HepG2 (cell line): ENCODE measurements around the gene DTWD2. TPM values are rescaled to one million over a fixed set of nuclear protein-coding genes. Genes with fewer than 3 reads are reported as not detected.

Experiments used
- DNMT1 ChIP-seq: sonication (generic); formaldehyde crosslinking; IDR thresholded peaks from 2 replicates; pipeline ENCODE4 v1.5.1; 2020; ENCODE audit warnings: mild to moderate bottlenecking, missing genetic modification reagents
- FOXO1 ChIP-seq: sonication (generic); formaldehyde crosslinking; IDR thresholded peaks from 2 replicates; pipeline ENCODE4 v1.4.0; 2020; ENCODE audit warnings: missing genetic modification reagents
- GABPB1 ChIP-seq: IDR thresholded peaks from 2 replicates; pipeline ENCODE4 v1.6.1; 2016; ENCODE audit warnings: mild to moderate bottlenecking, missing genetic modification reagents, moderate library complexity, missing compliant biosample characterization
- GZF1 ChIP-seq: sonication (generic); formaldehyde crosslinking; IDR thresholded peaks from 2 replicates; pipeline ENCODE4 v1.5.1; 2020; ENCODE audit warnings: mild to moderate bottlenecking, missing genetic modification reagents
- HOXA3 ChIP-seq: sonication (generic); formaldehyde crosslinking; IDR thresholded peaks from 2 replicates; pipeline ENCODE4 v1.5.0; 2020; ENCODE audit warnings: missing genetic modification reagents
- HOXA5 ChIP-seq: sonication (generic); formaldehyde crosslinking; IDR thresholded peaks from 2 replicates; pipeline ENCODE4 v1.4.0; 2020; ENCODE audit warnings: missing genetic modification reagents
- IRF9 ChIP-seq: sonication (generic); formaldehyde crosslinking; IDR thresholded peaks from 2 replicates; pipeline ENCODE4 v1.8.0; 2022; ENCODE audit warnings: missing genetic modification reagents, mild to moderate bottlenecking, borderline replicate concordance
- KDM4B ChIP-seq: sonication (generic); formaldehyde crosslinking; IDR thresholded peaks from 2 replicates; pipeline ENCODE4 v1.4.0; 2020; ENCODE audit warnings: missing genetic modification reagents
- MAZ ChIP-seq, 2 experiments: sonication (generic) in 1 of 2; formaldehyde crosslinking in 1 of 2; IDR thresholded peaks; 2 replicates each; pipeline versions ENCODE4 v1.5.0 to v1.6.1; 2012 to 2020; ENCODE audit warnings: low read depth in 2 of 2, mild to moderate bottlenecking in 2 of 2, borderline replicate concordance in 1 of 2, improper control_type of control experiment in 1 of 2, low read length in 1 of 2, missing genetic modification reagents in 1 of 2, moderate library complexity in 1 of 2
- MED8 ChIP-seq: sonication (generic); formaldehyde crosslinking; IDR thresholded peaks from 2 replicates; pipeline ENCODE4 v1.8.1; 2023; ENCODE audit warnings: mild to moderate bottlenecking, missing genetic modification reagents; ENCODE audit not compliant: insufficient replicate concordance
- NFKBIZ ChIP-seq: IDR thresholded peaks from 2 replicates; pipeline ENCODE4 v1.6.1; 2018; ENCODE audit warnings: missing genetic modification reagents, missing compliant biosample characterization
- POLR2A ChIP-seq, 2 experiments: IDR thresholded peaks; 2 replicates each; pipeline ENCODE4 v1.6.1; 2011; ENCODE audit warnings: low read depth in 2 of 2, low read length in 2 of 2, mild to moderate bottlenecking in 1 of 2, moderate library complexity in 1 of 2; ENCODE audit not compliant: insufficient read depth in 1 of 2
- RXRA ChIP-seq: sonication (generic); formaldehyde crosslinking; IDR thresholded peaks from 2 replicates; pipeline ENCODE4 v1.5.1; 2020; ENCODE audit warnings: missing genetic modification reagents
- TAF15 ChIP-seq: fragments of 200-400 bp; formaldehyde crosslinking; IDR thresholded peaks from one replicate; pipeline ENCODE4 v1.6.1; 2018; ENCODE audit warnings: mild to moderate bottlenecking, low read depth, low read length; ENCODE audit not compliant: poor library complexity, severe bottlenecking
- ZBTB1 ChIP-seq: sonication (generic); formaldehyde crosslinking; IDR thresholded peaks from 2 replicates; pipeline ENCODE4 v1.4.0; 2020; ENCODE audit warnings: missing genetic modification reagents, borderline replicate concordance
- ZNF10 ChIP-seq: sonication (generic); formaldehyde crosslinking; IDR thresholded peaks from 2 replicates; pipeline ENCODE4 v1.4.0; 2020; ENCODE audit warnings: mild to moderate bottlenecking, low read depth, missing genetic modification reagents, borderline replicate concordance
- ZNF292 ChIP-seq: sonication (generic); formaldehyde crosslinking; IDR thresholded peaks from 2 replicates; pipeline ENCODE4 v1.8.1; 2022; ENCODE audit warnings: mild to moderate bottlenecking, low read depth, missing genetic modification reagents, borderline replicate concordance
- ZNF362 ChIP-seq: sonication (generic); formaldehyde crosslinking; IDR thresholded peaks from 2 replicates; pipeline ENCODE4 v1.4.0; 2020; ENCODE audit warnings: missing genetic modification reagents, mild to moderate bottlenecking, borderline replicate concordance
- ZNF549 ChIP-seq: sonication (generic); formaldehyde crosslinking; IDR thresholded peaks from 2 replicates; pipeline ENCODE4 v1.5.0; 2020; ENCODE audit warnings: missing genetic modification reagents
- ZNF598 ChIP-seq: sonication (generic); formaldehyde crosslinking; IDR thresholded peaks from 2 replicates; pipeline ENCODE4 v1.5.1; 2020; ENCODE audit warnings: mild to moderate bottlenecking, missing genetic modification reagents, borderline replicate concordance
- ZNF839 ChIP-seq: sonication (generic); formaldehyde crosslinking; IDR thresholded peaks from 2 replicates; pipeline ENCODE4 v1.4.0; 2020; ENCODE audit warnings: missing genetic modification reagents, mild to moderate bottlenecking, borderline replicate concordance
- polyA plus RNA-seq, 8 experiments: library from polyadenylated mRNA; depleted of rRNA in 3 of 8; stranded (reverse) in 7 of 8; unstranded in 1 of 8; fragments of >200 nt; fragmentation: Illumina TruSeq in 4 of 8; extraction: Trizol in 4 of 8; gene quantifications; 2 replicates each; pipeline versions ENCODE4 v1.2.1 to v1.2.3, GENCODE V29; 2011 to 2016; ENCODE audit warnings: low read depth in 4 of 8, missing spikeins in 1 of 8, mixed read lengths in 1 of 8; ENCODE audit not compliant: insufficient read depth in 1 of 8
- total RNA-seq, 5 experiments: library from RNA; depleted of rRNA; stranded (reverse); fragments of >200 nt; fragmentation: Illumina TruSeq; extraction: Trizol; gene quantifications; 2 replicates each; pipeline ENCODE4 v1.2.3, GENCODE V29; 2016; ENCODE audit warnings: low read depth in 1 of 5
- TF ChIP-seq, protein P1 (sequence below): sonication (generic); formaldehyde crosslinking; IDR thresholded peaks from 2 replicates; pipeline ENCODE4 v1.4.0; 2020; ENCODE audit warnings: mild to moderate bottlenecking, missing genetic modification reagents
- TF ChIP-seq, protein P2 (sequence below): sonication (generic); formaldehyde crosslinking; IDR thresholded peaks from 2 replicates; pipeline ENCODE4 v1.4.0; 2020; ENCODE audit warnings: mild to moderate bottlenecking, missing genetic modification reagents

Gene DTWD2
- total and polyA plus RNA-seq, 2 of the 13 experiments (the other 11 are each of a cell fraction or from before 2014, with no cell fraction given), result 1.6 to 6.0 TPM

- peak; percentile 65 for TF ChIP-seq FOXO1 (CRISPR knock-in tag)
- peak; percentile 41; the same call in 1 of the 2 replicates for TF ChIP-seq GZF1 (CRISPR knock-in tag)
- TF ChIP-seq MED8 (CRISPR knock-in tag), result peak; percentile 38
- no peak for TF ChIP-seq TAF15
- peak; percentile 87; the same call in 1 of the 2 replicates for TF ChIP-seq HOXA3
- TF ChIP-seq RXRA (CRISPR knock-in tag), result peak; percentile 83
- no peak for TF ChIP-seq ZNF10 (CRISPR knock-in tag)
- TF ChIP-seq GABPB1 (CRISPR knock-in tag), result peak; percentile 77
- TF ChIP-seq DNMT1 (CRISPR knock-in tag), result peak; percentile 94; the same call in 1 of the 2 replicates
- peak; percentile 91; the same call in 1 of the 2 replicates for TF ChIP-seq ZNF598 (CRISPR knock-in tag)
- TF ChIP-seq HOXA5, result peak; percentile 55; the same call in 1 of the 2 replicates
- no peak for TF ChIP-seq ZNF549
- TF ChIP-seq ZBTB1, result no peak
- TF ChIP-seq IRF9, result peak; percentile 85; the same call in 1 of the 2 replicates
- TF ChIP-seq, protein P1, sequence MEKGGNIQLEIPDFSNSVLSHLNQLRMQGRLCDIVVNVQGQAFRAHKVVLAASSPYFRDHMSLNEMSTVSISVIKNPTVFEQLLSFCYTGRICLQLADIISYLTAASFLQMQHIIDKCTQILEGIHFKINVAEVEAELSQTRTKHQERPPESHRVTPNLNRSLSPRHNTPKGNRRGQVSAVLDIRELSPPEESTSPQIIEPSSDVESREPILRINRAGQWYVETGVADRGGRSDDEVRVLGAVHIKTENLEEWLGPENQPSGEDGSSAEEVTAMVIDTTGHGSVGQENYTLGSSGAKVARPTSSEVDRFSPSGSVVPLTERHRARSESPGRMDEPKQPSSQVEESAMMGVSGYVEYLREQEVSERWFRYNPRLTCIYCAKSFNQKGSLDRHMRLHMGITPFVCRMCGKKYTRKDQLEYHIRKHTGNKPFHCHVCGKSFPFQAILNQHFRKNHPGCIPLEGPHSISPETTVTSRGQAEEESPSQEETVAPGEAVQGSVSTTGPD (CRISPR knock-in tag), result no peak
- peak; percentile 56; the same call in 1 of the 2 replicates for TF ChIP-seq ZNF362 (CRISPR knock-in tag)
- peak; percentile 59; the same call in 1 of the 2 replicates for TF ChIP-seq MAZ (IDR thresholded peaks at IDR 0.05; ENCODE audit: borderline replicate concordance, low read depth, low read length)
- peak; percentile 84 for TF ChIP-seq MAZ (CRISPR knock-in tag; IDR thresholded peaks at IDR 0.05; ENCODE audit: low read depth)
- TF ChIP-seq, protein P2, sequence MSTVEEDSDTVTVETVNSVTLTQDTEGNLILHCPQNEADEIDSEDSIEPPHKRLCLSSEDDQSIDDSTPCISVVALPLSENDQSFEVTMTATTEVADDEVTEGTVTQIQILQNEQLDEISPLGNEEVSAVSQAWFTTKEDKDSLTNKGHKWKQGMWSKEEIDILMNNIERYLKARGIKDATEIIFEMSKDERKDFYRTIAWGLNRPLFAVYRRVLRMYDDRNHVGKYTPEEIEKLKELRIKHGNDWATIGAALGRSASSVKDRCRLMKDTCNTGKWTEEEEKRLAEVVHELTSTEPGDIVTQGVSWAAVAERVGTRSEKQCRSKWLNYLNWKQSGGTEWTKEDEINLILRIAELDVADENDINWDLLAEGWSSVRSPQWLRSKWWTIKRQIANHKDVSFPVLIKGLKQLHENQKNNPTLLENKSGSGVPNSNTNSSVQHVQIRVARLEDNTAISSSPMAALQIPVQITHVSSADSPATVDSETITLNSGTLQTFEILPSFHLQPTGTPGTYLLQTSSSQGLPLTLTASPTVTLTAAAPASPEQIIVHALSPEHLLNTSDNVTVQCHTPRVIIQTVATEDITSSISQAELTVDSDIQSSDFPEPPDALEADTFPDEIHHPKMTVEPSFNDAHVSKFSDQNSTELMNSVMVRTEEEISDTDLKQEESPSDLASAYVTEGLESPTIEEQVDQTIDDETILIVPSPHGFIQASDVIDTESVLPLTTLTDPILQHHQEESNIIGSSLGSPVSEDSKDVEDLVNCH (CRISPR knock-in tag), result no peak
- 0 out of 2 replicates have a peak, but pooled peaks have one; percentile 29 for TF ChIP-seq ZNF292
- TF ChIP-seq POLR2A (IDR thresholded peaks at IDR 0.05; ENCODE audit: insufficient read depth in 1 of 2, low read depth in 2 of 2, low read length in 2 of 2), result peak; percentile 60 to 64; a peak in 3 of 4 replicates
- no peak for TF ChIP-seq ZNF839
- peak; percentile 62; the same call in 1 of the 2 replicates for TF ChIP-seq NFKBIZ
- peak; percentile 33; the same call in 1 of the 2 replicates for TF ChIP-seq KDM4B (CRISPR knock-in tag)
Observed at GRCh38 chr5:118987988-118988865, at the start of gene DTWD2 (continued).
